HepG2 (cell line): ENCODE measurements around the gene CMIP. TPM values are rescaled to one million over a fixed set of nuclear protein-coding genes. Genes with fewer than 3 reads are reported as not detected.

ENCODE experiments used
- CBX5 ChIP-seq: sonication (generic); formaldehyde crosslinking; IDR thresholded peaks from 2 replicates; pipeline ENCODE4 v1.4.0; 2020; ENCODE audit warnings: missing genetic modification reagents, borderline replicate concordance
- ETV5 ChIP-seq: IDR thresholded peaks from 2 replicates; pipeline ENCODE4 v1.6.1; 2018; ENCODE audit warnings: missing biosample characterization, missing genetic modification reagents, inconsistent platforms, borderline replicate concordance
- GPN1 ChIP-seq: sonication (generic); formaldehyde crosslinking; IDR thresholded peaks from 2 replicates; pipeline ENCODE4 v1.5.1; 2020; ENCODE audit warnings: missing genetic modification reagents, borderline replicate concordance
- KDM3A ChIP-seq: IDR thresholded peaks from 2 replicates; pipeline ENCODE4 v1.6.1; 2018; ENCODE audit warnings: low read depth, missing compliant biosample characterization
- LCORL ChIP-seq, 2 experiments: fragments of 450-650 bp in 1 of 2; sonication (generic) in 1 of 2; formaldehyde crosslinking in 1 of 2; IDR thresholded peaks; 2 replicates each; pipeline versions ENCODE4 v1.5.0 to v1.6.1; 2017 to 2020; ENCODE audit warnings: antibody characterized with exemption in 1 of 2, missing genetic modification reagents in 1 of 2
- MED13 ChIP-seq: sonication (generic); formaldehyde crosslinking; IDR thresholded peaks from 2 replicates; pipeline ENCODE4 v1.5.0; 2020; ENCODE audit warnings: missing genetic modification reagents
- NFIC ChIP-seq: IDR thresholded peaks from 2 replicates; pipeline ENCODE4 v1.6.1; 2012; ENCODE audit warnings: mild to moderate bottlenecking, low read length, inconsistent platforms
- NR3C1 ChIP-seq: sonication (generic); formaldehyde crosslinking; IDR thresholded peaks from 2 replicates; pipeline ENCODE4 v1.4.0; 2020; ENCODE audit warnings: missing genetic modification reagents
- RCOR2 ChIP-seq: IDR thresholded peaks from 2 replicates; pipeline ENCODE4 v1.6.1; 2016; ENCODE audit warnings: missing biosample characterization, missing genetic modification reagents
- RXRA ChIP-seq: sonication (generic); formaldehyde crosslinking; IDR thresholded peaks from 2 replicates; pipeline ENCODE4 v1.5.1; 2020; ENCODE audit warnings: missing genetic modification reagents
- SOX5 ChIP-seq: IDR thresholded peaks from 2 replicates; pipeline ENCODE4 v1.6.1; 2016; ENCODE audit warnings: borderline replicate concordance
- SSRP1 ChIP-seq: IDR thresholded peaks from 2 replicates; pipeline ENCODE4 v1.6.1; 2016; ENCODE audit warnings: control low read depth
- ZNF30 ChIP-seq: sonication (generic); formaldehyde crosslinking; IDR thresholded peaks from 2 replicates; pipeline ENCODE4 v1.5.0; 2020; ENCODE audit warnings: mild to moderate bottlenecking, missing genetic modification reagents
- ZNF550 ChIP-seq: sonication (generic); formaldehyde crosslinking; IDR thresholded peaks from 2 replicates; pipeline ENCODE4 v1.4.0; 2020; ENCODE audit warnings: mild to moderate bottlenecking, missing genetic modification reagents, borderline replicate concordance
- ZNF678 ChIP-seq: sonication (generic); formaldehyde crosslinking; IDR thresholded peaks from 2 replicates; pipeline ENCODE4 v1.4.0; 2020; ENCODE audit warnings: mild to moderate bottlenecking, missing genetic modification reagents
- polyA plus RNA-seq, 8 experiments: library from polyadenylated mRNA; depleted of rRNA in 3 of 8; stranded (reverse) in 7 of 8; unstranded in 1 of 8; fragments of >200 nt; fragmentation: Illumina TruSeq in 4 of 8; extraction: Trizol in 4 of 8; gene quantifications; 2 replicates each; pipeline versions ENCODE4 v1.2.1 to v1.2.3, GENCODE V29; 2011 to 2016; ENCODE audit warnings: low read depth in 4 of 8, missing spikeins in 1 of 8, mixed read lengths in 1 of 8; ENCODE audit not compliant: insufficient read depth in 1 of 8
- total RNA-seq, 5 experiments: library from RNA; depleted of rRNA; stranded (reverse); fragments of >200 nt; fragmentation: Illumina TruSeq; extraction: Trizol; gene quantifications; 2 replicates each; pipeline ENCODE4 v1.2.3, GENCODE V29; 2016; ENCODE audit warnings: low read depth in 1 of 5
- TF ChIP-seq, protein P1 (sequence below): sonication (generic); formaldehyde crosslinking; IDR thresholded peaks from 2 replicates; pipeline ENCODE4 v1.4.0; 2020; ENCODE audit warnings: missing genetic modification reagents, borderline replicate concordance
- TF ChIP-seq, protein P2 (sequence below): sonication (generic); formaldehyde crosslinking; IDR thresholded peaks from 2 replicates; pipeline ENCODE4 v1.4.0; 2020; ENCODE audit warnings: missing genetic modification reagents, mild to moderate bottlenecking, borderline replicate concordance
- TF ChIP-seq, protein P3 (sequence below): sonication (generic); formaldehyde crosslinking; IDR thresholded peaks from 2 replicates; pipeline ENCODE4 v1.8.1; 2023; ENCODE audit warnings: mild to moderate bottlenecking, moderate library complexity, missing genetic modification reagents
- TF ChIP-seq, protein P4 (sequence below): sonication (generic); formaldehyde crosslinking; IDR thresholded peaks from 2 replicates; pipeline ENCODE4 v1.4.0; 2020; ENCODE audit warnings: missing genetic modification reagents; ENCODE audit errors: not compliant biosample characterization
- TF ChIP-seq, protein P5 (sequence below), 2 experiments: fragments of 450-650 bp in 1 of 2; sonication (generic) in 1 of 2; formaldehyde crosslinking; IDR thresholded peaks; 2 replicates each; pipeline versions ENCODE4 v1.5.0 to v1.8.0; 2020 to 2022; ENCODE audit warnings: mild to moderate bottlenecking in 1 of 2, missing genetic modification reagents in 1 of 2

The CMIP gene
- total and polyA plus RNA-seq, 2 of the 13 experiments (the other 11 are each of a cell fraction or from before 2014, with no cell fraction given): 10.9 to 18.1 TPM

DNA sequence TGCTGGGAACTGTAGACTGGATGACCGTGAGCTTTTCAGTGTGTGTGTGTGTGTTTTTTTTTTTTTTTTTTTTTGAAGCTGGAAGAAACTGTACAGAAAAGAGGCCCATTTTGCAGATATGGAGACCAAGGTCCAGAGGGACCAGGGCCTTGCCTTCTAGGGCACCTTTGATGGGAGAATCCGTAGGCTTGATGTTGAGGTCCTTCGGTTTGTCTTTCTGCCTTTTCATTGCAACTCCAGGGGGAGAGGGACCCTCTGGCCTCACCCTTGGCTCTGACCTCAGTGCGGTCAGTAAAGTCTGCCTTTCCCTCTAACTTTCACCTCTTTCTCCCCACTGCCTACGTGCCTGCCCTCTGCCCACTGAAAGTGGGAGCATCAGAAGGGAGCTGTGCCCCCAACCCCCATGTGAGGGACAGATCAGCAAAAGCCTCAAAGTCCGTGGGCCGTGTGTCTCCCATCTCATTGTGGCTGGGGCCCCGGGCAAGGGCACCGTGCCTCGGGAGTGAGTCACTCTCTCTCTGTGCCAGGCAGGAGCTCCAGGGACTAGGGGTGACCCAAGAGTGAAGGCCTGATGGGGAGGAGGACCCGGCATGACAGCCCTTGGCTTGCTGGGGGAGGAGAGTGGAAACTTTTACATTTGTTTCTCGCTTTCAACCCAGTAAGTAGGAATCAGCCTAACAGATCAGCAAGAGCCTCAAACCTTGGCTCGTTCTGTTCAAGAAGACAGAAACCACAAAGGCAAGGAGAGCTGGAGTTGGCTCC is 123.6 kb downstream of the CMIP start (continued):
- TF ChIP-seq, protein P1, sequence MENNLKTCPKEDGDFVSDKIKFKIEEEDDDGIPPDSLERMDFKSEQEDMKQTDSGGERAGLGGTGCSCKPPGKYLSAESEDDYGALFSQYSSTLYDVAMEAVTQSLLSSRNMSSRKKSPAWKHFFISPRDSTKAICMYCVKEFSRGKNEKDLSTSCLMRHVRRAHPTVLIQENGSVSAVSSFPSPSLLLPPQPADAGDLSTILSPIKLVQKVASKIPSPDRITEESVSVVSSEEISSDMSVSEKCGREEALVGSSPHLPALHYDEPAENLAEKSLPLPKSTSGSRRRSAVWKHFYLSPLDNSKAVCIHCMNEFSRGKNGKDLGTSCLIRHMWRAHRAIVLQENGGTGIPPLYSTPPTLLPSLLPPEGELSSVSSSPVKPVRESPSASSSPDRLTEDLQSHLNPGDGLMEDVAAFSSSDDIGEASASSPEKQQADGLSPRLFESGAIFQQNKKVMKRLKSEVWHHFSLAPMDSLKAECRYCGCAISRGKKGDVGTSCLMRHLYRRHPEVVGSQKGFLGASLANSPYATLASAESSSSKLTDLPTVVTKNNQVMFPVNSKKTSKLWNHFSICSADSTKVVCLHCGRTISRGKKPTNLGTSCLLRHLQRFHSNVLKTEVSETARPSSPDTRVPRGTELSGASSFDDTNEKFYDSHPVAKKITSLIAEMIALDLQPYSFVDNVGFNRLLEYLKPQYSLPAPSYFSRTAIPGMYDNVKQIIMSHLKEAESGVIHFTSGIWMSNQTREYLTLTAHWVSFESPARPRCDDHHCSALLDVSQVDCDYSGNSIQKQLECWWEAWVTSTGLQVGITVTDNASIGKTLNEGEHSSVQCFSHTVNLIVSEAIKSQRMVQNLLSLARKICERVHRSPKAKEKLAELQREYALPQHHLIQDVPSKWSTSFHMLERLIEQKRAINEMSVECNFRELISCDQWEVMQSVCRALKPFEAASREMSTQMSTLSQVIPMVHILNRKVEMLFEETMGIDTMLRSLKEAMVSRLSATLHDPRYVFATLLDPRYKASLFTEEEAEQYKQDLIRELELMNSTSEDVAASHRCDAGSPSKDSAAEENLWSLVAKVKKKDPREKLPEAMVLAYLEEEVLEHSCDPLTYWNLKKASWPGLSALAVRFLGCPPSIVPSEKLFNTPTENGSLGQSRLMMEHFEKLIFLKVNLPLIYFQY: no peak
- TF ChIP-seq, protein P2, sequence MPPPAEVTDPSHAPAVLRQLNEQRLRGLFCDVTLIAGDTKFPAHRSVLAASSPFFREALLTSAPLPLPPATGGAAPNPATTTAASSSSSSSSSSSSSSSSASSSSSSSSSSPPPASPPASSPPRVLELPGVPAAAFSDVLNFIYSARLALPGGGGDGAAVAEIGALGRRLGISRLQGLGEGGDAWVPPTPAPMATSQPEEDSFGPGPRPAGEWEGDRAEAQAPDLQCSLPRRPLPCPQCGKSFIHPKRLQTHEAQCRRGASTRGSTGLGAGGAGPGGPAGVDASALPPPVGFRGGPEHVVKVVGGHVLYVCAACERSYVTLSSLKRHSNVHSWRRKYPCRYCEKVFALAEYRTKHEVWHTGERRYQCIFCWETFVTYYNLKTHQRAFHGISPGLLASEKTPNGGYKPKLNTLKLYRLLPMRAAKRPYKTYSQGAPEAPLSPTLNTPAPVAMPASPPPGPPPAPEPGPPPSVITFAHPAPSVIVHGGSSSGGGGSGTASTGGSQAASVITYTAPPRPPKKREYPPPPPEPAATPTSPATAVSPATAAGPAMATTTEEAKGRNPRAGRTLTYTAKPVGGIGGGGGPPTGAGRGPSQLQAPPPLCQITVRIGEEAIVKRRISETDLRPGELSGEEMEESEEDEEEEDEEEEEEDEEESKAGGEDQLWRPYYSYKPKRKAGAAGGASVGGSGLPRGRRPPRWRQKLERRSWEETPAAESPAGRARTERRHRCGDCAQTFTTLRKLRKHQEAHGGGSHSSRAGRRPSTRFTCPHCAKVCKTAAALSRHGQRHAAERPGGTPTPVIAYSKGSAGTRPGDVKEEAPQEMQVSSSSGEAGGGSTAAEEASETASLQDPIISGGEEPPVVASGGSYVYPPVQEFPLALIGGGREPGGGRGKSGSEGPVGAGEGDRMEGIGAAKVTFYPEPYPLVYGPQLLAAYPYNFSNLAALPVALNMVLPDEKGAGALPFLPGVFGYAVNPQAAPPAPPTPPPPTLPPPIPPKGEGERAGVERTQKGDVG: 0 out of 2 replicates have a peak, but pooled peaks have one; percentile 54
- TF ChIP-seq LCORL (IDR thresholded peaks at IDR 0.05) (no peak), LCORL (CRISPR knock-in tag; IDR thresholded peaks at IDR 0.05) (no peak), SSRP1 (CRISPR knock-in tag) (no peak), ZNF30 (no peak), NR3C1 (CRISPR knock-in tag) (no peak), ETV5 (CRISPR knock-in tag) (no peak), SOX5 (peak; percentile 30; the same call in 1 of the 2 replicates), RCOR2 (0 out of 2 replicates have a peak, but pooled peaks have one; percentile 15), NFIC (no peak), GPN1 (CRISPR knock-in tag) (no peak), CBX5 (no peak), MED13 (CRISPR knock-in tag) (no peak), RXRA (CRISPR knock-in tag) (peak; percentile 62), KDM3A (CRISPR knock-in tag) (no peak), ZNF678 (CRISPR knock-in tag) (no peak), ZNF550 (CRISPR knock-in tag) (no peak)
- TF ChIP-seq, protein P3, sequence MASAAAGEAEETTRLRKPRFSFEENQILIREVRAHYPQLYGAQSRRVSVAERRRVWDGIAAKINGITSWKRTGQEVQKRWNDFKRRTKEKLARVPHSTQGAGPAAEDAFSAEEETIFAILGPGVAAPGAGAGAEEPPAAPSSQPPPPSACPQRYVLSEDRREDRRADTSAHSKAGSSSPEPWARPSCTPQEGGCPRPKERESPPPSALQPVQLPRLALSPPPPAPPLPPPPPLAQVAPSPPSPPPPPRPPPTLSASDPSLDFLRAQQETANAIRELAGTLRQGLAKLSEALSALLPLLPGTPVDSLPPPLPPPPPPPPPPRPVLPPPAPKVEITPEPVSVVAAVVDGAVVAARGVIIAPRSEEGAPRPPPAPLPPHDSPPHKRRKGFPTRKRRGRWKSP (CRISPR knock-in tag): no peak
- TF ChIP-seq, protein P4, sequence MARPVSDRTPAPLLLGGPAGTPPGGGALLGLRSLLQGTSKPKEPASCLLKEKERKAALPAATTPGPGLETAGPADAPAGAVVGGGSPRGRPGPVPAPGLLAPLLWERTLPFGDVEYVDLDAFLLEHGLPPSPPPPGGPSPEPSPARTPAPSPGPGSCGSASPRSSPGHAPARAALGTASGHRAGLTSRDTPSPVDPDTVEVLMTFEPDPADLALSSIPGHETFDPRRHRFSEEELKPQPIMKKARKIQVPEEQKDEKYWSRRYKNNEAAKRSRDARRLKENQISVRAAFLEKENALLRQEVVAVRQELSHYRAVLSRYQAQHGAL (CRISPR knock-in tag): no peak
- TF ChIP-seq, protein P5, sequence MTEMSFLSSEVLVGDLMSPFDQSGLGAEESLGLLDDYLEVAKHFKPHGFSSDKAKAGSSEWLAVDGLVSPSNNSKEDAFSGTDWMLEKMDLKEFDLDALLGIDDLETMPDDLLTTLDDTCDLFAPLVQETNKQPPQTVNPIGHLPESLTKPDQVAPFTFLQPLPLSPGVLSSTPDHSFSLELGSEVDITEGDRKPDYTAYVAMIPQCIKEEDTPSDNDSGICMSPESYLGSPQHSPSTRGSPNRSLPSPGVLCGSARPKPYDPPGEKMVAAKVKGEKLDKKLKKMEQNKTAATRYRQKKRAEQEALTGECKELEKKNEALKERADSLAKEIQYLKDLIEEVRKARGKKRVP (CRISPR knock-in tag; IDR thresholded peaks at IDR 0.05): no peak
